Colonic mucosa (tissue), 4 donors: ENCODE results near the gene ASB13. TPM values are rescaled to one million over a fixed set of nuclear protein-coding genes. Genes with fewer than 3 reads are reported as not detected.

Source experiments
- DNase-seq: peaks from one replicate; pipeline ENCODE4 v3.0.0-alpha.2; 2020
- H3K27ac ChIP-seq: fragments of 200-600 bp; one replicate; pipeline ENCODE4 v1.8.0; 2021
- H3K27me3 ChIP-seq: fragments of 200-600 bp; one replicate; pipeline ENCODE4 v1.8.0; 2021
- H3K36me3 ChIP-seq: fragments of 200-600 bp; one replicate; pipeline ENCODE4 v1.8.0; 2021
- H3K4me1 ChIP-seq: fragments of 200-600 bp; one replicate; pipeline ENCODE4 v1.8.0; 2021; ENCODE audit warnings: mild to moderate bottlenecking
- H3K4me3 ChIP-seq: fragments of 200-600 bp; one replicate; pipeline ENCODE4 v1.8.0; 2021
- H3K9ac ChIP-seq, 2 donors: one replicate each; pipeline ENCODE4 v1.7.0; 2013; ENCODE audit warnings: control low read depth in 2 of 2, low read depth in 2 of 2, low read length in 2 of 2
- H3K9me3 ChIP-seq: fragments of 200-600 bp; one replicate; pipeline ENCODE4 v1.8.0; 2021
- intact Hi-C: fragments of 100-400 bp; cut with DNase I; formaldehyde crosslinking; loops from one replicate; pipeline ENCODE4 v1.14.1; 2022
- total RNA-seq, 2 donors: library from RNA; stranded (reverse); fragmentation: NEBNext Ultra II Directional in 1 of 2; extraction: Animal tissue kit (Norgen Biotek cat#: 25700) in 1 of 2; gene quantifications; one replicate each; pipeline ENCODE4 v1.2.1, GENCODE V29; 2021
- TF ChIP-seq, protein P1 (sequence below): fragments of 200-600 bp; IDR thresholded peaks from one replicate; pipeline ENCODE4 v1.8.0; 2022; ENCODE audit warnings: antibody characterized with exemption, mild to moderate bottlenecking
- donor health status: healthy.
- donor health status: DM: no; HTN: no; CAD: no.
- donor health status: DM: no; HTN: no; CAD: no.

The ASB13 gene
- total RNA-seq, 2 donors from 2014 or later, result 36.1 to 36.2 TPM

DNA sequence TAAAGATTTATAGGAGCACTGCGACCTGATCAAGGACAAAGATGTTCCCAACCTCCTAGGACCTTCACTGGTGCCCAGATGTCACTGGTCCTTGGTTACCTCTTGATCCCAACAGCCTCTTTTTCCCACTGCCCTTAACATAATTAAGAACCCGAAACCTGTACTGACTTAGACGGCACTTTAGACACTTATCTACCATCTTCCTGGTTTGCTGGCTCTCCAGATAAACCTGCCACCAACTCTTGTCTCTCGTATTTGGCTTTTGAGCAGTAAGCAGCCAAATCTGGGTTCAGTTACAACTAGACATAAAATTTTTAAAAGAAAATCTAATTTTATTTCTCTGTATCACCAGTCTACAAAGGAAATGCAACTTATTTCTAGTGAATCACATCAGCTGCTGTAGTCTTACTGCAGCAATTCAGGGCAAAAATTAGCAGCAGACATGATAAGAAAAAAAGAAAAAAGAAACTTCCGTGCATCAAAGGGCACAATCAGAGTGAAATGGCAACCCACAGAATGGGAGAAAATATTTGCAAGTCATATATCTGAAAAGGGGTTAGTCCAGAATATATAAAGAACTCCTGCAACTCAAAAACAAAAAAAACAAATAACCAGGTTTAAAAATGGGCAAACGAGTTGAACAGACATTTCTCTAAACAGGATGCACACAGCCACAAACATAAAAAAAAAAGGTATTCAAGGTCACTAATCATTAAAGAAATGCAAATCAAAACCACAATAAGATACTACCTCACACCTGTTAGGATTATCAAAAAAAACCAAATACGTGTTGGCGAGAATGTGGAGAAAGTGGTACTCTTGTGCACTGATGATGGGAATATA, 9.4 kb downstream of the ASB13 start:
- Histone ChIP-seq H3K27ac (no peak overlapping the region), H3K9me3 (no peaks in the 10 kb centered on the region), H3K36me3 (no peaks in the 10 kb centered on the region), H3K9ac (no peak overlapping the region), H3K27me3 (no peaks in the 10 kb centered on the region), H3K4me3 (no peak overlapping the region), H3K4me1 (peaks cover 7% of the 10 kb centered on the region)
- intact Hi-C loops, result no loop called here
- TF ChIP-seq, protein P1, sequence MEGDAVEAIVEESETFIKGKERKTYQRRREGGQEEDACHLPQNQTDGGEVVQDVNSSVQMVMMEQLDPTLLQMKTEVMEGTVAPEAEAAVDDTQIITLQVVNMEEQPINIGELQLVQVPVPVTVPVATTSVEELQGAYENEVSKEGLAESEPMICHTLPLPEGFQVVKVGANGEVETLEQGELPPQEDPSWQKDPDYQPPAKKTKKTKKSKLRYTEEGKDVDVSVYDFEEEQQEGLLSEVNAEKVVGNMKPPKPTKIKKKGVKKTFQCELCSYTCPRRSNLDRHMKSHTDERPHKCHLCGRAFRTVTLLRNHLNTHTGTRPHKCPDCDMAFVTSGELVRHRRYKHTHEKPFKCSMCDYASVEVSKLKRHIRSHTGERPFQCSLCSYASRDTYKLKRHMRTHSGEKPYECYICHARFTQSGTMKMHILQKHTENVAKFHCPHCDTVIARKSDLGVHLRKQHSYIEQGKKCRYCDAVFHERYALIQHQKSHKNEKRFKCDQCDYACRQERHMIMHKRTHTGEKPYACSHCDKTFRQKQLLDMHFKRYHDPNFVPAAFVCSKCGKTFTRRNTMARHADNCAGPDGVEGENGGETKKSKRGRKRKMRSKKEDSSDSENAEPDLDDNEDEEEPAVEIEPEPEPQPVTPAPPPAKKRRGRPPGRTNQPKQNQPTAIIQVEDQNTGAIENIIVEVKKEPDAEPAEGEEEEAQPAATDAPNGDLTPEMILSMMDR, result no peak
- no peak for DNase-seq

DNA sequence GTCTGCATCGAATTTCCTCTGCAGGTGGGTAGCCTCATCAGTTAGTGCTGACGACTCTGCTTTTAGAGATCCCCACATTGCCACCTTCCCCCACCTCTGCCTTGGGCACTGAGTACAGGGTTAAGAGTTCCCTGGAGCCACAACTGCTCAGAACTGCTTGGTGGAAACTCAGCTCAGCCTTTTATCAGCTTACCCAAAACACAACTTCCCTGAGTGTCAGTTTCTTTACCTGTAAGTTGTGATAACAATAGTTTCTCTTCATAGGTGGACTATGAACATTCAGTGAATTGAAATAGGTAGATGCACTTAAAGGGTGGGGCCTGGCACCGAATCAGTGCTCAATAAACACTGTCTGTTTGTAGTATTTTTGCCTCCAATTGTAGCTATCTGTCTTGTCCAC, 11.3 kb downstream of the ASB13 start:
- H3K4me1 ChIP-seq, result peaks cover 5% of the 10 kb centered on the region

DNA sequence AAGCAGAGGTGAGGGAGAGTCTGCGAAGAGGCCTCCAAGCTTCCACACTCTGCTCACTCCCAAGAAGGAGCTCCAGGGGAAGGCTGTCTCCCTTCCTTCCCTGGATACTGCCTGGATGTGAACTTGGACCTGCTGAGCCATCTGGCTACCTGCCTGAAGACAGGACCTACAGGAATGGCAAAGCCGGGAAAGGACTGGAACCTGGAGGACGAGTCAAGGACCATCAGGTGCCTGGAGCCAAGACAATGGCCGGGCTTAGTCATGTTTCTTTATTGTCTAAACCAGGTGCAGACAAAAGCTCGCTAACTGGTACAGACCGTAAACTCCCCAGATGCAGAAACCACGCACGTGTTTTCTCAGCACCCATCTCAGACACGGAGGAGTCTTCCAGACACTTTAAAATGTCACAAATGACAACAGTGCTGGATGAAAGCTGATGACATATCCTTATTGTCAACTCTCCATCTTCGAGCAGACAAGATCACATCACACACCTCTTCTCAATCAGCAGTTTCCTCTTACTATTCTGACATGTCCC, 12.1 kb downstream of the ASB13 start:
- TF ChIP-seq, protein P1, result no peak
- Histone ChIP-seq H3K9ac (peak overlapping the region in 1 of 2 donors; percentile 59), H3K36me3 (no peaks in the 10 kb centered on the region), H3K9me3 (no peaks in the 10 kb centered on the region), H3K4me1 (no peaks in the 10 kb centered on the region), H3K27ac (peak overlapping the region; percentile 85), H3K27me3 (no peaks in the 10 kb centered on the region), H3K4me3 (no peak overlapping the region)
- intact Hi-C loops, result no loop called here
- peak; percentile 80 for DNase-seq

More for the DNA sequence above, 11.3 kb downstream of the ASB13 start:
- Histone ChIP-seq H3K27me3 (no peaks in the 10 kb centered on the region), H3K9me3 (no peaks in the 10 kb centered on the region), H3K27ac (peak overlapping the region; percentile 85), H3K9ac (peak overlapping the region in 1 of 2 donors; percentile 59), H3K36me3 (no peaks in the 10 kb centered on the region), H3K4me3 (no peak overlapping the region)
- DNase-seq, result peak; percentile 78
- intact Hi-C loops, result no loop called here
- TF ChIP-seq, protein P1, result no peak

DNA sequence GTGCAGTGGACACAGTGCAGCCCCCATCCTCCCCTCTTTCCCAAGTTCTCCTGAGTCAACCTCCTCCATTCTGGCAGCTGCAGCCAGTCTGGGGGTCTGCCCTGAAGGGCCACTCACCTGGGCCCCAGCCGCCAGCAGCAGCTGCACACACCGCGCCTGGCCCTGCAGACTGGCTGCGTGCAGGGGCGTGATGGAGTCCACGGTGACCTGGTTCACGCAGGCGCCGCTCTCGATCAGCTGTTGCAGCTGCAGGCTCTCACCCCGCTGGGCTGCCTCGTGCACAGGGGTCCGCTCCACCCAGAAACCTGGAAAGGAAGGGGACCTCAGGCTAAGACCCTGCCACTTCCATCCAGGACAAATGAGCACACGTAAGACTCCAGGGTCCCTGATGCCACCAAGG, 13.6 kb downstream of the ASB13 start:
- TF ChIP-seq, protein P1, result no peak
- DNase-seq, result no peak
- H3K27me3 ChIP-seq, result no peaks in the 10 kb centered on the region
- no peak overlapping the region for H3K27ac ChIP-seq
- peak overlapping the region in 1 of 2 donors; percentile 3 for H3K9ac ChIP-seq
- H3K4me1 ChIP-seq, result no peaks in the 10 kb centered on the region
- no peaks in the 10 kb centered on the region for H3K36me3 ChIP-seq
- no peak overlapping the region for H3K4me3 ChIP-seq
- H3K9me3 ChIP-seq, result no peaks in the 10 kb centered on the region
- intact Hi-C loops, result no loop called here

DNA sequence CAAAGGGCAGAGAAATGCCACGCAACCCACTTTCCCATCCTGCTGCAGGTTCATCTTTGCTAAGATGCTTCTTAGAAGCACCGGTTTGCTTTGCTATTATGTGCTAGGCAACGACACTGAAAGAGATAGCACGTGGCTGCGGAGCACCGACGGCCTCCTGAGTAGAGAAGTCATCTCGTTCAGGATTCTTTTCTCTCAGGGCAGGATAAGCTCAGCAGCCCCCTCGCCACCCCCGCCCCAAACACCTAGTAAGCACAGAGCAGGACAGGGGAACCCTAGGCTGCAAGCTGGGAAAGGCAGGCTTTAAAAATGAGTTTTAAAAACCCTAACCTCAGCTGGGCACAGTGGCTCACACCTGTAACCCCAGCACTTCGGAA, 15.0 kb downstream of the ASB13 start:
- Histone ChIP-seq H3K27me3 (no peaks in the 10 kb centered on the region), H3K9me3 (no peaks in the 10 kb centered on the region), H3K27ac (no peak overlapping the region), H3K4me3 (no peak overlapping the region), H3K9ac (no peak overlapping the region), H3K36me3 (no peaks in the 10 kb centered on the region), H3K4me1 (no peaks in the 10 kb centered on the region)
- TF ChIP-seq, protein P1, result no peak
- intact Hi-C loops, result no loop called here
- DNase-seq, result no peak
